K562 (cell line): ENCODE results near the gene TMEM184A. TPM values are rescaled to one million over a fixed set of nuclear protein-coding genes. Genes with fewer than 3 reads are reported as not detected.

ENCODE experiments used
- ATAC-seq: fragments of 200-7000 bp; cut with Tn5 transposase; 3 replicates; pipeline ENCODE4 v1.9.1; 2020; ENCODE audit warnings: moderate library complexity
- BruUV-seq: library from RNA; stranded (reverse); fragments of 400-500 nt; replicated peaks from 2 replicates; lab custom pipeline; 2021; lab: Mats Ljungman, UMichigan
- CTCF ChIA-PET: fragments of 300-600 bp; formaldehyde crosslinking; extraction: SDS; loops from one replicate; lab custom pipeline; 2021; ENCODE audit warnings: low intra/inter-chr PET ratio; lab: Yijun Ruan, JAX
- POLR2A ChIA-PET: fragments of 300-600, 350-650 bp; sonication (Branson Sonifier 250); formaldehyde crosslinking; extraction: SDS; loops from one replicate; lab custom pipeline; 2021; ENCODE audit warnings: antibody characterized with exemption, inconsistent platforms; lab: Yijun Ruan, JAX
- DNase-seq, 4 experiments: peaks; one replicate each; pipeline versions ENCODE4 v3.0.0 to v3.0.0-alpha.2; 2011 to 2018; ENCODE audit warnings: low spot score in 3 of 4, mixed read lengths in 3 of 4; ENCODE audit errors: extremely low read depth in 1 of 4
- FAIRE-seq: peaks from 2 replicates; lab custom pipeline; 2011; peaks lifted over from hg19 to GRCh38; lab: Jason Lieb, UNC
- H2AFZ ChIP-seq: 2 replicates; pipeline ENCODE4 v1.6.0; 2011; ENCODE audit warnings: low read depth, low read length, control low read depth, inconsistent platforms
- H3K27ac ChIP-seq: fragments of 200-600 bp; 3 replicates; pipeline ENCODE4 v1.8.0; 2011; ENCODE audit warnings: low read depth, mild to moderate bottlenecking, control low read depth, inconsistent platforms, low read length, moderate library complexity, mixed read lengths; ENCODE audit errors: extremely low read depth
- H3K27me3 ChIP-seq, 2 experiments: fragments of 300-600 bp in 1 of 2; 2 replicates in 1 of 2; 3 replicates in 1 of 2; pipeline versions ENCODE4 v1.6.0 to v1.8.0; 2011; ENCODE audit warnings: inconsistent platforms in 2 of 2, low read length in 2 of 2, mild to moderate bottlenecking in 1 of 2, mixed read lengths in 1 of 2, moderate library complexity in 1 of 2; ENCODE audit not compliant: control insufficient read depth in 2 of 2, insufficient read depth in 2 of 2
- H3K36me3 ChIP-seq: fragments of 300-600 bp; 3 replicates; pipeline ENCODE4 v1.8.0; 2011; ENCODE audit warnings: mild to moderate bottlenecking, low read length, inconsistent platforms; ENCODE audit not compliant: control insufficient read depth, insufficient read depth
- H3K4me1 ChIP-seq, 2 experiments: fragments of 200-600 bp in 1 of 2; replicated peaks in 1 of 2; 2 replicates in 1 of 2; 3 replicates in 1 of 2; pipeline versions ENCODE4 v1.5.1 to v1.8.0; 2011; ENCODE audit warnings: inconsistent platforms in 2 of 2, low read length in 2 of 2, mild to moderate bottlenecking in 1 of 2, mixed read lengths in 1 of 2, moderate library complexity in 1 of 2; ENCODE audit not compliant: control insufficient read depth in 2 of 2, insufficient read depth in 2 of 2
- H3K4me2 ChIP-seq: 2 replicates; pipeline ENCODE4 v1.6.1; 2011; ENCODE audit warnings: low read length, control low read depth, inconsistent platforms, mixed read lengths; ENCODE audit not compliant: insufficient read depth
- H3K4me3 ChIP-seq: fragments of 200-600 bp; sonication (generic), shearing (Covaris generic); 2 replicates; pipeline ENCODE4 v1.5.1; 2016; ENCODE audit warnings: control low read depth, inconsistent platforms
- H3K79me2 ChIP-seq: fragments of 200-600 bp; 3 replicates; pipeline ENCODE4 v1.8.0; 2011; ENCODE audit warnings: low read length, inconsistent platforms; ENCODE audit not compliant: control insufficient read depth, insufficient read depth
- H3K9ac ChIP-seq, 2 experiments: 2 replicates each; pipeline versions ENCODE4 v1.6.0 to v1.6.1; 2011; ENCODE audit warnings: low read depth in 2 of 2, low read length in 2 of 2, control low read depth in 1 of 2, inconsistent platforms in 1 of 2, mild to moderate bottlenecking in 1 of 2, mixed read lengths in 1 of 2; ENCODE audit not compliant: insufficient read depth in 1 of 2
- H3K9me1 ChIP-seq: one replicate; pipeline ENCODE4 v1.6.0; 2011; ENCODE audit warnings: inconsistent platforms, mild to moderate bottlenecking, low read length, moderate library complexity; ENCODE audit not compliant: control insufficient read depth, insufficient read depth
- H3K9me3 ChIP-seq: replicated peaks from 2 replicates; pipeline ENCODE4 v1.5.1; 2011; ENCODE audit warnings: low read depth, low read length, inconsistent platforms; ENCODE audit not compliant: control insufficient read depth, insufficient read depth
- H4K20me1 ChIP-seq: replicated peaks from 2 replicates; pipeline ENCODE4 v1.6.1; 2011; ENCODE audit warnings: low read length, inconsistent platforms, mixed read lengths; ENCODE audit not compliant: control insufficient read depth, insufficient read depth
- BCOR ChIP-seq: fragments of 450-650 bp; IDR thresholded peaks from 2 replicates; pipeline ENCODE4 v1.6.1; 2016
- CHD1 ChIP-seq: fragments of 200-600 bp; sonication (generic); IDR thresholded peaks from one replicate; pipeline ENCODE4 v1.6.1; 2012; ENCODE audit warnings: mild to moderate bottlenecking, moderate library complexity, low read length, inconsistent platforms
- DNMT1 ChIP-seq: fragments of 450-650 bp; IDR thresholded peaks from 2 replicates; pipeline ENCODE4 v1.6.1; 2016; ENCODE audit warnings: antibody characterized with exemption, mild to moderate bottlenecking
- HNRNPL ChIP-seq: fragments of 200-400 bp; formaldehyde crosslinking; IDR thresholded peaks from 2 replicates; pipeline ENCODE4 v1.6.1; 2017; ENCODE audit warnings: low read depth, mild to moderate bottlenecking, low read length
- KHSRP ChIP-seq: fragments of 450-650 bp; IDR thresholded peaks from 2 replicates; pipeline ENCODE4 v1.6.1; 2017
- NFATC3 ChIP-seq: fragments of 450-650 bp; IDR thresholded peaks from 2 replicates; pipeline ENCODE4 v1.6.1; 2017; ENCODE audit warnings: mild to moderate bottlenecking
- POU5F1 ChIP-seq: fragments of 150-350 bp; IDR thresholded peaks from 2 replicates; pipeline ENCODE4 v1.6.1; 2014; ENCODE audit warnings: borderline replicate concordance, low read length, low read depth, mild to moderate bottlenecking; ENCODE audit not compliant: partially characterized antibody
- RFX7 ChIP-seq: fragments of 250-450 bp; sonication (Bioruptor Pico); IDR thresholded peaks from 2 replicates; pipeline ENCODE4 v1.5.1; 2021; ENCODE audit warnings: mild to moderate bottlenecking
- SNAPC5 ChIP-seq: fragments of 250-450 bp; sonication (Bioruptor Pico); IDR thresholded peaks from 2 replicates; pipeline ENCODE4 v1.8.0; 2021; ENCODE audit warnings: moderate library complexity, mild to moderate bottlenecking, inconsistent platforms
- XRCC4 ChIP-seq: IDR thresholded peaks from one replicate; pipeline ENCODE4 v1.6.1; 2011; ENCODE audit not compliant: insufficient read depth, insufficient read length; ENCODE audit errors: extremely low read depth
- ZFP30 ChIP-seq: fragments of 250-450 bp; sonication (Bioruptor Pico); IDR thresholded peaks from 2 replicates; pipeline ENCODE4 v1.8.0; 2022; ENCODE audit warnings: moderate library complexity, mild to moderate bottlenecking, inconsistent platforms, borderline replicate concordance
- ZFPM2 ChIP-seq: fragments of 250-450 bp; sonication (Bioruptor Pico); IDR thresholded peaks from 2 replicates; pipeline ENCODE4 v1.5.1; 2022; ENCODE audit warnings: mild to moderate bottlenecking
- ZNF407 ChIP-seq: fragments of 450-650 bp; IDR thresholded peaks from 2 replicates; pipeline ENCODE4 v1.6.1; 2016; ENCODE audit warnings: low read depth
- ZNF431 ChIP-seq: sonication (generic); formaldehyde crosslinking; IDR thresholded peaks from 2 replicates; pipeline ENCODE4 v1.8.0; 2022; ENCODE audit warnings: mild to moderate bottlenecking, missing genetic modification reagents
- ZNF586 ChIP-seq: fragments of 450-650 bp; formaldehyde crosslinking; conservative IDR thresholded peaks from 2 replicates; pipeline ENCODE4 v1.4.0; 2020; ENCODE audit warnings: mild to moderate bottlenecking, moderate library complexity
- ZNF778 ChIP-seq: fragments of 450-650 bp; formaldehyde crosslinking; IDR thresholded peaks from 2 replicates; pipeline ENCODE4 v1.4.0; 2020; ENCODE audit warnings: mild to moderate bottlenecking, moderate library complexity
- WGBS: fragments of 100-300 bp; shearing (Covaris generic); methylation state at CpG from one replicate; pipeline ENCODE4 v1.1.6; 2016; ENCODE audit warnings: low coverage, mixed read lengths; ENCODE audit not compliant: insufficient coverage; ENCODE audit errors: missing lambda C conversion rate; 5-methylcytosine and 5-hydroxymethylcytosine counted together
- in situ Hi-C: fragments of 300-500 bp; cut with MboI; formaldehyde crosslinking; loops from 4 replicates; pipeline ENCODE4 v1.15.0; 2018; ENCODE audit warnings: inconsistent platforms, mixed read lengths
- intact Hi-C: fragments of 100-400 bp; cut with micrococcal nuclease; formaldehyde crosslinking; loops from 2 replicates; pipeline ENCODE4 v1.14.2; 2022
- polyA plus RNA-seq, 8 experiments: library from polyadenylated mRNA; depleted of rRNA in 4 of 8; stranded (reverse) in 5 of 8; unstranded in 3 of 8; fragments of >200 nt; fragmentation: Nextera tagmentation in 2 of 8; fragmentation: Illumina TruSeq in 1 of 8; extraction: Ambion mirVana in 2 of 8; extraction: Trizol in 1 of 8; gene quantifications; 2 replicates each; pipeline versions ENCODE4 v1.2.1 to v1.2.3, GENCODE V29; 2011 to 2014; ENCODE audit warnings: inconsistent platforms in 1 of 8, missing spikeins in 1 of 8
- total RNA-seq, 7 experiments: library from RNA; depleted of rRNA in 6 of 7; stranded (reverse); fragments of >200 nt in 6 of 7; fragmentation: Illumina TruSeq in 2 of 7; extraction: Trizol in 2 of 7; gene quantifications; 2 replicates each; pipeline versions ENCODE4 v1.2.1 to v1.2.3, GENCODE V29; 2011 to 2021; ENCODE audit warnings: low replicate concordance in 1 of 7

TMEM184A gene
- total and polyA plus RNA-seq, 9 of the 15 experiments (the other 6 are each of a cell fraction or from before 2014, with no cell fraction given), result 0.10 to 0.18 (median 0.11) TPM; not detected in 6

- TF ChIP-seq HNRNPL (no peak), DNMT1 (no peak), XRCC4 (no peak), POU5F1 (no peak), ZFPM2 (CRISPR knock-in tag) (no peak), ZNF586 (CRISPR knock-in tag) (no peak), RFX7 (no peak), KHSRP (no peak), ZNF431 (CRISPR knock-in tag) (no peak), CHD1 (peak; percentile 51), BCOR (peak; percentile 60; the same call in 1 of the 2 replicates), SNAPC5 (CRISPR knock-in tag) (no peak), ZNF778 (CRISPR knock-in tag) (no peak)
Observed at GRCh38 chr7:1569440-1569832, 13.4 kb upstream of the TMEM184A start (continued).

- TSS peak; percentile 82 for BruUV-seq
- ChIA-PET CTCF (interaction anchor here (1.6 kb wide), 1 partner anchor 65 kb away, joined by 5 read pairs; the partner anchor contains the start of gene INTS1), POLR2A (interaction anchor here (0.8 kb wide), 1 partner anchor 30 kb away, joined by 3 read pairs; no protein-coding TSS in a partner anchor)
- in situ Hi-C loops, result no loop called here
- intact Hi-C loops, result no loop called here
- Histone ChIP-seq H3K4me1 (peaks cover 33 to 60% of the 10 kb centered on the region in 2 experiments; a peak in 4 of 5 replicates), H2AFZ (peak overlapping the region; percentile 70; the same call in 1 of the 2 replicates), H3K9ac (peak overlapping the region; percentile 97 to 99), H3K36me3 (peaks cover 30% of the 10 kb centered on the region; the same call in 2 of the 3 replicates), H3K4me2 (peak overlapping the region; percentile 88), H3K9me1 (no peaks in the 10 kb centered on the region), H4K20me1 (no peaks in the 10 kb centered on the region), H3K4me3 (peak overlapping the region; percentile 95), H3K9me3 (no peaks in the 10 kb centered on the region), H3K79me2 (peaks cover 44% of the 10 kb centered on the region), H3K27ac (peak overlapping the region; percentile 95), H3K27me3 (no peaks in the 10 kb centered on the region)
- 5% methylated on average over 13 of the region's 13 CpGs for WGBS
- DNase-seq (peak; percentile 49 to 74 (median 56)), FAIRE-seq (no peak), ATAC-seq (peak; percentile 1; the same call in 2 of the 3 replicates)
- TF ChIP-seq NFATC3, result no peak
- no peak for TF ChIP-seq ZNF407
- TF ChIP-seq ZFP30 (CRISPR knock-in tag), result no peak
Observed at GRCh38 chr7:1569016-1569415, 13.0 kb upstream of the TMEM184A start.
